ENCODE results near the gene MPC2.
"Not testable (repeated sequence)": the region's sequence is repeated elsewhere in the genome, so short reads cannot be mapped to it uniquely, and the experiment has no call there.

MPC2 gene

DNA sequence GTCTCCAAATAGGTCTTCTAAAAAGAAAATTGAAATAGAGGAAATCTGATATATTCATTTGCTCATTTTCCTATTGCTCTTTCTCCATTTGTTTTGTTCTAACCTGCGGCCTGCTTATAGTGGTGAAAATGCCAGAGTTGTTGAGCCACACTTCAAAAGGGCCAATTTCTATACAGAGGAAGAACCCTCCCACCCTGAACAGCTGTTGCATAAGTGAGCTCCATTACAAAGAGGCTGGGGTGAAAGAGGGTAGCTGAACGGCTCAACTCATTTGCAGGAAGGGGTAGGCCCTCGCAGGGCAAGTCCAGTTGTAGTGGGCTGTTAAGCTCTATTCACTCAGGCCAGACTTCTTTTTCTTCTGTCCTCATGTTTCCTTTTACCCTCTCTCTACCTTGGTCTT, 31.7 kb downstream of the MPC2 start:
- no peak for DNase-seq (ENCODE audit: low read depth in 3 of 3)

GRCh38 chr1:167904652-167905130, 32.2 kb downstream of the MPC2 start:
- DNase-seq (ENCODE audit: low read depth in 3 of 3) = no peak

DNA sequence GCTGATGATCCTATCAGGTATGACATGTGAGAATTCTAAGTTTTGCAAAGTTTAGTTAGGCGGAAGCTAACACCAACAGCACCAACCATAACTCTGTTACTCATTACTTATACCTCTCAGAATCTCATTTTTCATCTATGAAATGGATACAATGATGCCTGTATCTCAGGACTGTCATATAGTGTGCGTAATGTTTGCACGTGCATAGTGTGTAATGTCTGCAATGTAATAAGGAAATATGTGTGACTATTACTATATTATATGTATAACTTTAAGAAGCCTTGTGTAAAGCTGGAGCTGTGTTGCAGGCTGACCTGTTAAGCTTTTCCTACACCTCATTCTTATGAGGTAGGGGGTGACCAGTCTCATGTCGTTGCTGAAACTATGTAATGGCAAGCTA, 36.0 kb downstream of the MPC2 start:
- no peak for DNase-seq (ENCODE audit: low read depth in 3 of 3)

- no peak for DNase-seq (ENCODE audit: low read depth in 3 of 3)
Measured at GRCh38 chr1:167899253-167899681, 37.6 kb downstream of the MPC2 start.

GRCh38 chr1:167898578-167899222, 38.2 kb downstream of the MPC2 start:
- DNase-seq (ENCODE audit: low read depth in 3 of 3) = no peak

- no peak for DNase-seq (ENCODE audit: low read depth in 3 of 3)
Measured at GRCh38 chr1:167893798-167894197, 43.1 kb downstream of the MPC2 start.

- no peak for DNase-seq (ENCODE audit: low read depth in 3 of 3)
Measured at GRCh38 chr1:167890400-167890799, 46.5 kb downstream of the MPC2 start.

DNA sequence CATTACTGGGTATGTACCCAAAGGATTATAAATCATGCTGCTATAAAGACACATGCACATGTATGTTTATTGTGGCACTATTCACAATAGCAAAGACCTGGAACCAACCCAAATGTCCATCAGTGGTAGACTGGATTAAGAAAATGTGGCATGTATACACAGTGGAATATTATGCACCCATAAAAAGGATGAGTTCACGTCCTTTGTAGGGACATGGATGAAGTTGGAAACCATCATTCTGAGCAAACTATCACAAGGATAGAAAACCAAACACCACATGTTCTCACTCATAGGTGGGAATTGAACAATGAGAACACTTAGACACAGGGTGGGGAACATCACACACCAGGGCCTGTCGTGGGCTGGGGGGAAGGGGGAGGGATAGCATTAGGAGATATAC, 49.7 kb downstream of the MPC2 start:
- DNase-seq (ENCODE audit: low read depth in 3 of 3) = not testable (repeated sequence)

- no peak for DNase-seq (ENCODE audit: low read depth in 3 of 3)
Measured at GRCh38 chr1:167882376-167882775, 54.5 kb downstream of the MPC2 start.

- no peak for DNase-seq (ENCODE audit: low read depth in 3 of 3)
Measured at GRCh38 chr1:167881786-167882185, 55.1 kb downstream of the MPC2 start.

DNA sequence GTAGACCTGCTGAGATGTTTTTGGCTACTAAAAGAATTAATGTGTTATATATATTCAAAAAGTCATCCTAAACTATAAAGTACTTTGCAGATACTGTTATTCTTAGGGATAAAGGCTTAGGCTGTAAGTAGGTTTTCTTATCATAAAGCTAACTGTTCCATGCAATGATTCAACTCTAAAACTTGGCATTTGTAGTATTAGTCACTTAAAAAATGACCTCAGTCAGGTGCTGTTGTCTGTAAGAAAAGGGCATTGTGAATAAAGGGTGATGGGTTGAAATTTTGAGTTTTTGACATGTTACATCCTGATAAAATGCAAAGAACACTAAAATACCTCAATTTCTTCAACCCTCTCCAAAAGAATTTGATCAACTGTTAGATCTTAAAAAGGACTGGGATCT, 55.8 kb downstream of the MPC2 start:
- no peak for DNase-seq (ENCODE audit: low read depth in 3 of 3)

GRCh38 chr1:167880580-167881021, 56.3 kb downstream of the MPC2 start:
- DNase-seq (ENCODE audit: low read depth in 3 of 3) = no peak

- DNase-seq (ENCODE audit: low read depth in 3 of 3) = no peak
Measured at GRCh38 chr1:167879508-167879907, 57.4 kb downstream of the MPC2 start.

GRCh38 chr1:167878372-167879160, 58.3 kb downstream of the MPC2 start:
- no peak for DNase-seq (ENCODE audit: low read depth in 3 of 3)

DNA sequence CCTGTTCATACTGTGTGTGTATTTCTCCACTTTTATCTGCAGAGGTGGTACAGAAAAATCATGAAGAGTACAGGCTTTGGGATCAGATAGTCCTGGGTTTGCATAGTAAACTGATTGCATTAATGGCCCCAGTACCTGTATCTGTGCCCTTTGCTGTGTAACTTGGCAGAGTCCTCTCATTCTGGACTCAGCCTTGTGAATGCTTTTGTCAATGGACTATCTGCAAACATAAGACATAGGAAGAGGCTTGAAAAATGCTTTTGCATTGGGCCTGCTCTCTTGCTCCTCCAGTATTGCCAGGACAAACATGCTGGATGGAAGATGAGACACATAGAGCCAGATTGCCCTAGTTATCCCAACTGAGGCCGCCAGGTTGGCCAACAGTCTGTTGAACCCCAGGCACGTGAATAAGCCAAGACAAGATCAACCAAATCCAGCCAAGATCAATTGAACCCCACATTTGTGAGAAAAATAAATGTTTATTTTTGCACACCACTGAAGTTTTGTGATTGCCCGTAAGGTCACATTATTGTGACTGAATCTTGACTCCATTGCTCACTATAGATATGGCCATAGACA, 60.2 kb downstream of the MPC2 start:
- no peak for DNase-seq (ENCODE audit: low read depth in 3 of 3)

- DNase-seq (ENCODE audit: low read depth in 3 of 3) = no peak
Measured at GRCh38 chr1:167871331-167871730, 65.5 kb downstream of the MPC2 start.

- DNase-seq (ENCODE audit: low read depth in 3 of 3) = not testable (repeated sequence)
Measured at GRCh38 chr1:167869157-167870001, 67.5 kb downstream of the MPC2 start.

- not testable (repeated sequence) for DNase-seq (ENCODE audit: low read depth in 3 of 3)
Measured at GRCh38 chr1:167866739-167867414, 70.0 kb downstream of the MPC2 start.
